SU-DHL-6 (cell line): ENCODE results near the gene CCNDBP1.

Experiments
- EZH2phosphoT487 ChIP-seq: fragments of 200-600 bp; sonication (generic), shearing (Covaris generic); conservative IDR thresholded peaks from 2 replicates; pipeline ENCODE4 v1.6.1; 2018; ENCODE audit warnings: mild to moderate bottlenecking, antibody characterized with exemption, low read length, moderate library complexity, mixed read lengths
- TF ChIP-seq, protein P1 (sequence below): fragments of 200-600 bp; sonication (generic); IDR thresholded peaks from one replicate; pipeline ENCODE4 v1.5.1; 2017; ENCODE audit warnings: antibody characterized with exemption, mild to moderate bottlenecking, low read length, moderate library complexity; ENCODE audit not compliant: insufficient read depth, poor library complexity, severe bottlenecking

DNA sequence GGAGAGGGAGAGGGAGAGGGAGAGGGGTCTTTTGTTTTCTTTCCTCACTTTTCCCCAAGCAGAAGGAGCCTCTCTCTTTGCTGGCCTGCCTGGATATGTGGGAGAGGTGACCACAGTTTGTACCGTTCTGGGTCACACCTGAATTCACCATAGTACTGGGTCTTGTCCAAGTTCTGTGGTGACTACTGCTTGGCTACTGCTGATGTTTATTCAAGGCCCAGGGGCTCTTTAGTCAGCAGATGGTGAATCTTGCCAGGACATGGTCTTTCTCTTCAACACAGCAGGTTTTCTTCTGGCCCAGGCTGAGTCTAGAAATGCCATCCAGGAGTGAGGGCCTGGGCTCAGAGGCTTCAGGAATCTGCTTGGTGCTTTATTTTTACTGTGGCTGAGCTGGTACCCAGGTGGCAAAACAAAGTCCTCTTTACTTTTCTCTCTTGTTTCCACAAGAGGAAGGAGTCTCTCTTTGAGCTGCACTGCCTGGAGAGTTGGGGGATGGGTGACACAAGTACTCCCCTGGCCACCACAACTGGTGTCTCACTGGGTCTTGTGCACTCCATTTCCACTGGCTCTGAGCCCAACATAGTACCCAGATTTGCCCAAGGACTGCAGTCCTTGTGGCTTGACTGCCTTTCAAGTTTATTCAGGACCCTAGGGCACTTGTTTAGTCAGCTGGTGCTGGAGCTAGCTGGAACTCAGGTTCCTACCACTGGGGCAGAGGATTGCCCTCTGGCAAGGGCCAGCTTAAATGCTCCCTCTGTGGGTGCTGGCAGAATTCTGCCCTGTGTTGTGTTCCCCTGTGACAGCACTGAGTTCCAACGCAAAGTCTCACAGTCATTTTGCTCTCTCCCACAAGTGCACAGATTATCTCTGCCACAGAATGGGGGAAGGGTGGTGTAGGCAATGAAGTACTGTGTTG is 16.8 kb upstream of the CCNDBP1 start:
- TF ChIP-seq, protein P1, sequence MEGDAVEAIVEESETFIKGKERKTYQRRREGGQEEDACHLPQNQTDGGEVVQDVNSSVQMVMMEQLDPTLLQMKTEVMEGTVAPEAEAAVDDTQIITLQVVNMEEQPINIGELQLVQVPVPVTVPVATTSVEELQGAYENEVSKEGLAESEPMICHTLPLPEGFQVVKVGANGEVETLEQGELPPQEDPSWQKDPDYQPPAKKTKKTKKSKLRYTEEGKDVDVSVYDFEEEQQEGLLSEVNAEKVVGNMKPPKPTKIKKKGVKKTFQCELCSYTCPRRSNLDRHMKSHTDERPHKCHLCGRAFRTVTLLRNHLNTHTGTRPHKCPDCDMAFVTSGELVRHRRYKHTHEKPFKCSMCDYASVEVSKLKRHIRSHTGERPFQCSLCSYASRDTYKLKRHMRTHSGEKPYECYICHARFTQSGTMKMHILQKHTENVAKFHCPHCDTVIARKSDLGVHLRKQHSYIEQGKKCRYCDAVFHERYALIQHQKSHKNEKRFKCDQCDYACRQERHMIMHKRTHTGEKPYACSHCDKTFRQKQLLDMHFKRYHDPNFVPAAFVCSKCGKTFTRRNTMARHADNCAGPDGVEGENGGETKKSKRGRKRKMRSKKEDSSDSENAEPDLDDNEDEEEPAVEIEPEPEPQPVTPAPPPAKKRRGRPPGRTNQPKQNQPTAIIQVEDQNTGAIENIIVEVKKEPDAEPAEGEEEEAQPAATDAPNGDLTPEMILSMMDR = no peak
- no peak for TF ChIP-seq EZH2phosphoT487
